Ishikawa (cell line): ENCODE results near the gene CTNND1.

Experiments used
- CEBPB ChIP-seq: IDR thresholded peaks from 2 replicates; pipeline ENCODE4 v1.6.1; 2012
- CREB1 ChIP-seq: IDR thresholded peaks from 2 replicates; pipeline ENCODE4 v1.6.1; 2012; ENCODE audit warnings: low read depth
- EGR1 ChIP-seq: IDR thresholded peaks from 2 replicates; pipeline ENCODE4 v1.6.1; 2012
- EP300 ChIP-seq: IDR thresholded peaks from 2 replicates; pipeline ENCODE4 v1.6.1; 2012; ENCODE audit warnings: borderline replicate concordance
- FOXM1 ChIP-seq: IDR thresholded peaks from 2 replicates; pipeline ENCODE4 v1.6.1; 2012; ENCODE audit warnings: low read depth, borderline replicate concordance
- MAX ChIP-seq: IDR thresholded peaks from 2 replicates; pipeline ENCODE4 v1.6.1; 2012
- NFIC ChIP-seq: IDR thresholded peaks from 2 replicates; pipeline ENCODE4 v1.6.1; 2012
- RAD21 ChIP-seq: IDR thresholded peaks from 2 replicates; pipeline ENCODE4 v1.6.1; 2012; ENCODE audit warnings: low read depth
- REST ChIP-seq: IDR thresholded peaks from 2 replicates; pipeline ENCODE4 v1.6.1; 2012; ENCODE audit warnings: low read depth, mild to moderate bottlenecking
- TAF1 ChIP-seq: IDR thresholded peaks from 2 replicates; pipeline ENCODE4 v1.6.1; 2012; ENCODE audit warnings: low read depth, mild to moderate bottlenecking
- TCF12 ChIP-seq: IDR thresholded peaks from 2 replicates; pipeline ENCODE4 v1.6.1; 2012; ENCODE audit warnings: low read depth
- TEAD4 ChIP-seq: IDR thresholded peaks from 2 replicates; pipeline ENCODE4 v1.6.1; 2012
- USF1 ChIP-seq: IDR thresholded peaks from 2 replicates; pipeline ENCODE4 v1.6.1; 2012
- YY1 ChIP-seq: IDR thresholded peaks from 2 replicates; pipeline ENCODE4 v1.6.1; 2012; ENCODE audit warnings: low read depth
- ZBTB7A ChIP-seq: IDR thresholded peaks from 2 replicates; pipeline ENCODE4 v1.6.1; 2012; ENCODE audit warnings: low read depth

The CTNND1 gene

GRCh38 chr11:57777969-57778317 is 16.3 kb downstream of the CTNND1 start:
- TF ChIP-seq FOXM1 (no peak), CREB1 (no peak), RAD21 (no peak), ZBTB7A (no peak), REST (no peak), USF1 (no peak), NFIC (no peak)

- TF ChIP-seq TCF12 (peak; percentile 42), NFIC (peak; percentile 92), TEAD4 (peak; percentile 97), EP300 (no peak), REST (no peak), ZBTB7A (peak; percentile 70), FOXM1 (peak; percentile 42; the same call in 1 of the 2 replicates)
These were observed 16.9 kb downstream of the CTNND1 start for GRCh38 chr11:57778318-57779037.

- TF ChIP-seq NFIC (no peak), TEAD4 (peak; percentile 39; the same call in 1 of the 2 replicates)
These were observed 17.7 kb downstream of the CTNND1 start for GRCh38 chr11:57779276-57779675.

- TF ChIP-seq YY1 (peak; percentile 66), NFIC (peak; percentile 78), RAD21 (peak; percentile 40; the same call in 1 of the 2 replicates), USF1 (peak; percentile 60), EP300 (peak; percentile 84), CEBPB (peak; percentile 27; the same call in 1 of the 2 replicates), CREB1 (peak; percentile 73), TAF1 (peak; percentile 32; the same call in 1 of the 2 replicates), TEAD4 (peak; percentile 75), FOXM1 (peak; percentile 78), TCF12 (peak; percentile 92), MAX (peak; percentile 96), EGR1 (no peak), ZBTB7A (0 out of 2 replicates have a peak, but pooled peaks have one; percentile 32), REST (peak; percentile 10; the same call in 1 of the 2 replicates)
These were observed 19.9 kb downstream of the CTNND1 start for GRCh38 chr11:57781529-57781943.

GRCh38 chr11:57785072-57785471 is 23.5 kb downstream of the CTNND1 start:
- TF ChIP-seq TEAD4 (no peak), CREB1 (no peak), ZBTB7A (no peak), TAF1 (no peak), MAX (no peak), CEBPB (no peak), TCF12 (no peak), EGR1 (no peak), REST (no peak), YY1 (no peak), FOXM1 (no peak), USF1 (no peak)
